Esophagus squamous epithelium (tissue), 5 donors: ENCODE results near the gene SPATA33. TPM values are rescaled to one million over a fixed set of nuclear protein-coding genes. Genes with fewer than 3 reads are reported as not detected.
"Not testable (repeated sequence)": the region's sequence is repeated elsewhere in the genome, so short reads cannot be mapped to it uniquely, and the experiment has no call there.

ENCODE experiments used
- DNase-seq: peaks from one replicate; lab custom pipeline; 2025; lab: John Stamatoyannopoulos, UW
- H3K27ac ChIP-seq, 4 donors: fragments of 200-600 bp; sonication (generic); one replicate each; pipeline ENCODE4 v1.5.1; 2016 to 2019; ENCODE audit warnings: mild to moderate bottlenecking in 1 of 4
- H3K27me3 ChIP-seq, 4 donors: fragments of 200-600 bp; sonication (generic); 1 replicate in 3 of 4; 2 replicates in 1 of 4; pipeline versions ENCODE4 v1.5.1 to v1.6.0; 2017 to 2021; ENCODE audit warnings: antibody characterized with exemption in 1 of 4
- H3K36me3 ChIP-seq, 3 donors: fragments of 200-600 bp; sonication (generic); one replicate each; pipeline ENCODE4 v1.5.1; 2016 to 2019
- H3K4me1 ChIP-seq, 3 donors: fragments of 200-600 bp; sonication (generic); one replicate each; pipeline ENCODE4 v1.5.1; 2017 to 2019
- H3K4me3 ChIP-seq, 4 donors: fragments of 200-600 bp; sonication (generic); 1 replicate in 3 of 4; 2 replicates in 1 of 4; pipeline ENCODE4 v1.5.1; 2016 to 2019; ENCODE audit warnings: mild to moderate bottlenecking in 2 of 4, moderate library complexity in 1 of 4
- H3K9me3 ChIP-seq, 3 donors: fragments of 200-600 bp; sonication (generic); one replicate each; pipeline ENCODE4 v1.5.1; 2016 to 2019
- POLR2A ChIP-seq, 4 donors: fragments of 450-650 bp; IDR thresholded peaks; one replicate each; pipeline ENCODE4 v1.6.1; 2017; ENCODE audit warnings: antibody characterized with exemption in 4 of 4, mild to moderate bottlenecking in 4 of 4, moderate library complexity in 3 of 4
- WGBS, 2 donors: methylation state at CpG; one replicate each; pipeline ENCODE4 v1.1.5; 2018; 5-methylcytosine and 5-hydroxymethylcytosine counted together
- intact Hi-C: fragments of 100-400 bp; cut with DNase I; formaldehyde crosslinking; loops from one replicate; pipeline ENCODE4 v1.15.0; 2022
- total RNA-seq, 4 donors: library from RNA; depleted of rRNA; stranded (reverse); fragments of >200 nt; gene quantifications; one replicate each; pipeline ENCODE4 v1.1.0, GENCODE V29; 2016
- TF ChIP-seq, protein P1 (sequence below), 6 experiments: fragments of 450-650 bp in 4 of 6; fragments of 200-600 bp in 2 of 6; sonication (generic) in 2 of 6; IDR thresholded peaks; one replicate each; pipeline ENCODE4 v1.5.1; 2016 to 2019; ENCODE audit warnings: antibody characterized with exemption in 6 of 6, mild to moderate bottlenecking in 4 of 6, moderate library complexity in 4 of 6
- donor health status: DM: yes; HTN: yes; CAD: no.

SPATA33 gene
- total RNA-seq, 4 donors from 2014 or later, result 1.8 to 4.9 (median 2.8) TPM

DNA sequence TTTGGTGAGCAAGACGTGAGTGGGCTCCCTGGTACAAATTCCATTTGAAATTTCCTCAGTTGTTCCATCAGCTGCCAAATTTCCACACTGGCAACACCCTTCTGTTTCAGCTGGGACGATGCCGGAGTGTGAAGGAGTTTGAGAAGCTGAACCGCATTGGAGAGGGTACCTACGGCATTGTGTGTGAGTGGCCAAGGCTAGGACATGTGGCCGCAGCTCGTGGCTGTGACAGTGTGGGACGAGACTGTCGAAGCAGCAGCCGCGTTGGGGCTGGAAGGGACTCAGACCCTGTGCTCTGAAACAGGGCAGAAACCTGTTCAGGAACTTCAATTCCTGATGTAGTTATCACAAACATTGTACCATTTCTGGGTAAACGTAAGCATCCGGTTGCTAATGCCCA is 31.5 kb downstream of the SPATA33 start:
- WGBS, 2 donors, result 89 to 92% methylated on average over 11 to 13 of the region's 13 CpGs
- Histone ChIP-seq H3K36me3 (peaks cover 17 to 53% (median 31%) of the 10 kb centered on the region in 3 donors), H3K27ac (no peak overlapping the region), H3K27me3 (no peaks in the 10 kb centered on the region), H3K4me1 (peaks cover 7 to 22% (median 8%) of the 10 kb centered on the region in 3 donors), H3K9me3 (no peaks in the 10 kb centered on the region), H3K4me3 (no peak overlapping the region)
- TF ChIP-seq POLR2A (IDR thresholded peaks at IDR 0.05), result no peak
- TF ChIP-seq, protein P1, sequence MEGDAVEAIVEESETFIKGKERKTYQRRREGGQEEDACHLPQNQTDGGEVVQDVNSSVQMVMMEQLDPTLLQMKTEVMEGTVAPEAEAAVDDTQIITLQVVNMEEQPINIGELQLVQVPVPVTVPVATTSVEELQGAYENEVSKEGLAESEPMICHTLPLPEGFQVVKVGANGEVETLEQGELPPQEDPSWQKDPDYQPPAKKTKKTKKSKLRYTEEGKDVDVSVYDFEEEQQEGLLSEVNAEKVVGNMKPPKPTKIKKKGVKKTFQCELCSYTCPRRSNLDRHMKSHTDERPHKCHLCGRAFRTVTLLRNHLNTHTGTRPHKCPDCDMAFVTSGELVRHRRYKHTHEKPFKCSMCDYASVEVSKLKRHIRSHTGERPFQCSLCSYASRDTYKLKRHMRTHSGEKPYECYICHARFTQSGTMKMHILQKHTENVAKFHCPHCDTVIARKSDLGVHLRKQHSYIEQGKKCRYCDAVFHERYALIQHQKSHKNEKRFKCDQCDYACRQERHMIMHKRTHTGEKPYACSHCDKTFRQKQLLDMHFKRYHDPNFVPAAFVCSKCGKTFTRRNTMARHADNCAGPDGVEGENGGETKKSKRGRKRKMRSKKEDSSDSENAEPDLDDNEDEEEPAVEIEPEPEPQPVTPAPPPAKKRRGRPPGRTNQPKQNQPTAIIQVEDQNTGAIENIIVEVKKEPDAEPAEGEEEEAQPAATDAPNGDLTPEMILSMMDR (IDR thresholded peaks at IDR 0.05), result no peak
- intact Hi-C loops, result no loop called here
- DNase-seq, result no peak

DNA sequence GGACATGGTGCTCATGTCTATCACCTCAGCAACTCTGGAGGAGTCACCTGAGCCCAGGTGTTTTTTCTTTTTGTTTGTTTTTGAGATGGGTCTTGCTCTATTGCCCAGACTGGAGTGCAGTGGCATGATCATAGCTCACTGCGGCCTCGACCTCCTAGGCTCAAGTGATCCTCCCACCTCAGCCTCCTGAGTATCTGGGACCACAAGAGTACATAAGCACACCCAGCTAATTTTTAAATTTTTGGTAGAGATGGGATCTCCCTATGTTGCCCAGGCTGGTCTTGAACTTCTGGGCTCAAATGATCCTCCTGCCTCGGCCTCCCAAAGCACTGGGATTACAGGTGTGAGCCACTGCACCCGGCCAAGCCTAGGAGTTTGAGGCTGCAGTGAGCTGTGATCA is 32.0 kb downstream of the SPATA33 start:
- H3K27ac ChIP-seq, H3K27me3 ChIP-seq, DNase-seq, H3K9me3 ChIP-seq, H3K4me3 ChIP-seq, intact Hi-C loops: not testable (repeated sequence)
- peaks cover 20 to 58% (median 35%) of the 10 kb centered on the region in 3 donors for H3K36me3 ChIP-seq
- H3K4me1 ChIP-seq, result peaks cover 7 to 22% (median 8%) of the 10 kb centered on the region in 3 donors
- WGBS, 2 donors, result 89 to 95% methylated on average over 2 to 4 of the region's 4 CpGs

DNA sequence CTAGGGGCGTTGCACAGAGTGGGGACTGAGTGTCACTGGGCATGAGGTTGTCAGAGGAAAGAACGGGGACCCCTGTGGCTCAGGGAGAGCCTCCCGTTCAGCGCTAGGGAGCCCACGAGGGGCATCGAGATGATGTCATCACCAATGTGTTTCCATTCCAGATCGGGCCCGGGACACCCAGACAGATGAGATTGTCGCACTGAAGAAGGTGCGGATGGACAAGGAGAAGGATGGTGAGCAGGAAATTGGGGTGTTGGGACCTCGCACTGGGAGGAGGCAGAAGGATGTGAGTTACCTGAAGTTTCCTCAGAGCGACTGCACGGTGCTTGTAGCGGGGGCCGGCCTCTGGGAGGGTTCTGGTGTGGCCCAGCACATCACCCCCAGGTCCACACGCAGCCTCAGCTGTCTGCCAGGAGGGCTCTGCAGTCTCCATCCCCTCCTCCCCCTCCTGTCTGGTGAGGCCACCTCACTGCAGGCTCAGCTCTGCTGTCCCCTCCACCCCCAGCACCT is 32.8 kb downstream of the SPATA33 start:
- TF ChIP-seq, protein P1 (IDR thresholded peaks at IDR 0.05), result no peak
- TF ChIP-seq POLR2A (IDR thresholded peaks at IDR 0.05), result no peak
- WGBS, 2 donors, result 87% methylated on average over 7 to 11 of the region's 16 CpGs
- Histone ChIP-seq H3K9me3 (no peaks in the 10 kb centered on the region), H3K27me3 (no peaks in the 10 kb centered on the region), H3K4me3 (no peak overlapping the region), H3K36me3 (peaks cover 20 to 66% (median 35%) of the 10 kb centered on the region in 3 donors), H3K27ac (no peak overlapping the region), H3K4me1 (peaks cover 7 to 22% (median 8%) of the 10 kb centered on the region in 3 donors)
- no peak for DNase-seq
- intact Hi-C loops, result no loop called here

DNA sequence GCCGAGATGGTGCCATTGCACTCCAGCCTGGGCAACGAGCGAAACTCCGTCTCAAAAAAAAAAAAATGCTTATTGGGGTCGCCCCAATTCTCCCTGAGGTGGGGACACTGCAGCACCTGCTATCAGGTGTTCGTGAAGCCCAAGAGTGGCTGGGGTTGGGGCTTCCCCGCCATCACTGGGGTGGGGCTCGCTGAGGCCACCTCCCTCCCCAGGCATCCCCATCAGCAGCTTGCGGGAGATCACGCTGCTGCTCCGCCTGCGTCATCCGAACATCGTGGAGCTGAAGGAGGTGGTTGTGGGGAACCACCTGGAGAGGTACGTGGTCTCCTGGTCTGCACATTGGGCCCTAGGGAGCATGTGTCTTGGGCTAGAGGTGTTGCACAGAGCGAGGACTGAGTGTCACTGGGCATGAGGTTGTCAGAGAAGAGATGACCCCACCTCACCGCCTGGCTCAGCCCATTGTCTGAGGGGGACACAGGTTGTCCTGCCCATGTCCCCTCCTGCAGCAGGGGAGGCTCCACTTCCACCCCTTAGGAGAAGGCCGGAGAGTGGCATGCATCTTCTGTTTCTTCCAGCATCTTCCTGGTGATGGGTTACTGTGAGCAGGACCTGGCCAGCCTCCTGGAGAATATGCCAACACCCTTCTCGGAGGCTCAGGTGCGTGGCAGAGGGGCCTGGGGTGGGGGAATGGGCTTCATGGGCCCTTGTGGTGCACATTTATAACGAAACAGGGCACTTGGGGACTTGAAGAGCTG is 33.8 kb downstream of the SPATA33 start:
- 91 to 97% methylated on average over 10 to 18 of the region's 21 CpGs for WGBS, 2 donors
- peaks cover 20 to 76% (median 35%) of the 10 kb centered on the region in 3 donors for H3K36me3 ChIP-seq
- no peaks in the 10 kb centered on the region for H3K27me3 ChIP-seq
- intact Hi-C loops, result no loop called here
- no peak for DNase-seq
- no peaks in the 10 kb centered on the region for H3K9me3 ChIP-seq
- no peak overlapping the region for H3K27ac ChIP-seq
- H3K4me1 ChIP-seq, result peaks cover 7 to 18% (median 9%) of the 10 kb centered on the region in 3 donors
- H3K4me3 ChIP-seq, result no peak overlapping the region
- TF ChIP-seq POLR2A (IDR thresholded peaks at IDR 0.05), result no peak
- TF ChIP-seq, protein P1 (IDR thresholded peaks at IDR 0.05), result no peak

DNA sequence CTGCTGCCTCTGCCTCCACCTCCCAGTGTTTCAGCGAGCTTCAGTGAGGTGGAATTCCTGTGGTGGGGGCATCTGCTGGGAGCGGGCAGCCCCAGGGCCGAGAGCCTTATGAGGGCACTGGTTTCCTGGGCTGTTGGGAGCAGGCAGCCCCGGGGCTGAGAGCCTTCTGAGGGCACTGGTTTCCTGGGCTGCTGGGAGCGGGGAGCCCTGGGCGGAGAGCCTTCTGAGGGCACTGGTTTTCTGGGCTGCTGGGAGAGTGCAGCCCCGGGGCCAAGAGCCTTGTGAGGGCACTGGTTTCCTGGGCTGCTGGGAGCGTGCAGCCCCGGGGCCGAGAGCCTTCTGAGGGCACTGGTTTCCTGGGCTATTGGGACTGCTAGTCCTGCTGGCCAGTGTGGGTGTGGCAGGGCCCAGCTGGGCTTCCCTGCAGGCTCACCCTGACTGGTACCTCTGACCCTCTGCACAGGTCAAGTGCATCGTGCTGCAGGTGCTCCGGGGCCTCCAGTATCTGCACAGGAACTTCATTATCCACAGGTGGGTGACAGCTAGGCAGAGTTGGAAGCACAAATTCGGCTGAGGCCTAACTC is 34.4 kb downstream of the SPATA33 start:
- no peak overlapping the region for H3K4me3 ChIP-seq
- TF ChIP-seq, protein P1 (IDR thresholded peaks at IDR 0.05), result no peak
- TF ChIP-seq POLR2A (IDR thresholded peaks at IDR 0.05), result no peak
- WGBS, 2 donors, result 33 to 78% methylated on average over 1 to 2 of the region's 13 CpGs
- no peak overlapping the region for H3K27ac ChIP-seq
- H3K36me3 ChIP-seq, result peaks cover 20 to 83% (median 35%) of the 10 kb centered on the region in 3 donors
- peaks cover 7 to 20% (median 12%) of the 10 kb centered on the region in 3 donors for H3K4me1 ChIP-seq
- DNase-seq, result no peak
- H3K9me3 ChIP-seq, result no peaks in the 10 kb centered on the region
- H3K27me3 ChIP-seq, result no peaks in the 10 kb centered on the region
- intact Hi-C loops, result no loop called here
